Activated T-helper 2 cell treated with anti-CD3 and anti-CD28 coated beads, Interferon-gamma antibody, Interleukin-2, Interleukin-4, amounts not matched to agents 10 μg/mL and 5 μg/mL and 100 μg/mL, durations not matched to agents 14 hours and 24 hours and 36 hours (primary cell): ENCODE measurements around the gene SEMA4D. TPM values are rescaled to one million over a fixed set of nuclear protein-coding genes. Genes with fewer than 3 reads are reported as not detected.
"Not testable (repeated sequence)": the region's sequence is repeated elsewhere in the genome, so short reads cannot be mapped to it uniquely, and the experiment has no call there.

Source experiments
- DNase-seq: peaks from one replicate; pipeline ENCODE4 v3.0.0; 2021; ENCODE audit warnings: low spot score
- H3K27ac Mint-ChIP-seq: one replicate; pipeline ENCODE4 v1.8.0; 2021; ENCODE audit warnings: mixed read lengths
- H3K27me3 Mint-ChIP-seq: one replicate; pipeline ENCODE4 v1.8.0; 2021; ENCODE audit warnings: low read depth, mixed read lengths
- H3K36me3 Mint-ChIP-seq: one replicate; pipeline ENCODE4 v1.8.0; 2021; ENCODE audit warnings: low read depth, mixed read lengths
- H3K4me1 Mint-ChIP-seq: one replicate; pipeline ENCODE4 v1.8.0; 2021; ENCODE audit warnings: low read depth, mixed read lengths
- H3K4me3 Mint-ChIP-seq: one replicate; pipeline ENCODE4 v1.8.0; 2021; ENCODE audit warnings: low read depth, mild to moderate bottlenecking, moderate library complexity, mixed read lengths
- H3K9me3 Mint-ChIP-seq: one replicate; pipeline ENCODE4 v1.8.0; 2021; ENCODE audit warnings: mixed read lengths
- intact Hi-C: fragments of 100-400 bp; cut with micrococcal nuclease; formaldehyde crosslinking; loops from one replicate; pipeline ENCODE4 v1.15.1; 2023
- total RNA-seq: library from RNA; stranded (reverse); gene quantifications from 2 replicates; pipeline ENCODE4 v1.2.3, GENCODE V29; 2022

SEMA4D gene
- total RNA-seq, 1 donor from 2014 or later, result 317 TPM

DNA sequence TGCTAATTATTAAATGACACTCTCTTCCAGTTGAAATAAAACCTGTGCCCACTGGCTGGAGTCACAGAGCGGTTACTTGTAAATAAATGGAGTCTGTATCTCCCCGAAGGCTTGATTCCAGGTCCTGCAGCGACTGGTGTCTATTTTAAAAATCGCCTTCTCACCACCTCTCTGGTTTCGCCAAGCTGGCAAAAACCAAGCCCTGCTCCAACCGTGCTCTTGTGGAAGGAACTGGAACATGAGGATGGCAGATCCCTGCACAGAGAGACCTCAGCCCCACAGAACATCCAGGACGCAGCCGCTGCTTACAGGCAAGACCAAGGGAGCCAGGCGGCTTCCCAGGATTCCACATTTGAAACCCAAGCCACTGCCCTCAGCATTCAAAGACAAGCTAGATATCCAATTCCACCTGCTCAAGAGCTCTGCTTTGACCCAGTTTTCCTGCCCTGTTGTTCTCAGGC, 15.0 kb downstream of the SEMA4D start:
- Mint-ChIP-seq H3K27me3 (no peaks in the 10 kb centered on the region), H3K27ac (peak overlapping the region; percentile 93), H3K4me1 (peaks cover 81% of the 10 kb centered on the region), H3K36me3 (peaks cover 62% of the 10 kb centered on the region), H3K9me3 (peaks cover 6% of the 10 kb centered on the region), H3K4me3 (peak overlapping the region; percentile 79)
- intact Hi-C loops, result no loop called here
- DNase-seq, result no peak

DNA sequence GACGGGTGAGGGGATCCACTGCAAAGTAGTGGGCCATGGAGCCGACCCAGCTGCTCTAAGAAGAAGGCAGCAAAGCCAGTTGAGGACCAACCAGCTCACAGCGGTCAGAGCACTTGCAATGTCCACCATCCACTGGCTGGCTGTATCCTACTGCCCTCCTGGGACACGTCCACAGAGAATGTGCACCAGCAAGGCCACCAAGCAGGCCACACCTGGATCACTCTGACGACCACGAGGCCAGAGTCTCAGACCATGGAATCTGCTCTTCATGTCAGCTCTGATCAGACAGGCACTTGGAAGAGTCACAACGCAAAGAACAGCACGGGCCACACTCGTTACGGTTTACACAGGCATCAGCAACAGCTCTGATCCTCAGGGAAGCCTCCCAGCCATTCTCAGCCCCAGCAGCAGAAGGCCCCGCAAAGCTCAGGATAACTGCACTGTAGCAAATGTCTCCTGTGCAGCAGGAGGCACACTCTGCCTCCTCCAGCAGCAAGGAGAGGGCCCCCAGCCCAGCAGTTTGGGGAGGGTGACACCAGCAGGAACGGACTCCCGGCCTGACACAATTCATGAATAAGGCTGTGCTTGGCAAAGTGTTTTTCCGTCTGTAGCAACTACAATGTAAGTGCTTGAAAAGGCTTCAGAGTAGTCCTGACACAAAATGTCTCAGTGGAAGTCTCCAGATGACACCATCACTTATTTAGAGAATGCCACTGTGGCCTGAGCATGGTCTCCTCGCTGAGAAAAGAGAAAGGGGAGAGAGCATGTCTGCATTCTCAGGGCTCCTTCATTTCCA, 15.7 kb downstream of the SEMA4D start:
- intact Hi-C loops, result no loop called here
- DNase-seq, result no peak
- Mint-ChIP-seq H3K27me3 (no peaks in the 10 kb centered on the region), H3K4me3 (peak overlapping the region; percentile 79), H3K36me3 (peaks cover 62% of the 10 kb centered on the region), H3K9me3 (peaks cover 6% of the 10 kb centered on the region), H3K4me1 (peaks cover 82% of the 10 kb centered on the region), H3K27ac (peak overlapping the region; percentile 93)

DNA sequence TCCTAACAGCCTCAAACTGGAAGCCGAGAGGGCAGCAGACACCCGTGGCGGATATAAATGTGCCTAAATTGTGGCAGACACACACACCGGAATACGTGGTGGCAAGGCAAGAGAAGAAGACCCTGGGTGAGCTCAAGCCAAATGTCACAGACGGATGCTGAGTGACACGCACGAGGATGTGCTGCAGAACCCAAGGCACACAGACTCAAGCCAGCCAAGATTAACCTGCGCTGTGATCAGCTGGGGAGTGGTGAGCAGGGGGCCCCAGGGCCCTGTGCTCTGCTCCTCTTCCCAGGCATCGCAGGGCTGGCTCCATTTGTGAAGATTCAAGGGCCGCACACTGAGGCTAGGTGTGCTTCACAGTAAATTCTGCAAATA, 16.4 kb downstream of the SEMA4D start:
- Mint-ChIP-seq H3K4me1 (peaks cover 83% of the 10 kb centered on the region), H3K4me3 (peak overlapping the region; percentile 79), H3K9me3 (peaks cover 6% of the 10 kb centered on the region), H3K36me3 (peaks cover 68% of the 10 kb centered on the region), H3K27ac (peak overlapping the region; percentile 93), H3K27me3 (no peaks in the 10 kb centered on the region)
- intact Hi-C loops, result no loop called here
- DNase-seq, result no peak

DNA sequence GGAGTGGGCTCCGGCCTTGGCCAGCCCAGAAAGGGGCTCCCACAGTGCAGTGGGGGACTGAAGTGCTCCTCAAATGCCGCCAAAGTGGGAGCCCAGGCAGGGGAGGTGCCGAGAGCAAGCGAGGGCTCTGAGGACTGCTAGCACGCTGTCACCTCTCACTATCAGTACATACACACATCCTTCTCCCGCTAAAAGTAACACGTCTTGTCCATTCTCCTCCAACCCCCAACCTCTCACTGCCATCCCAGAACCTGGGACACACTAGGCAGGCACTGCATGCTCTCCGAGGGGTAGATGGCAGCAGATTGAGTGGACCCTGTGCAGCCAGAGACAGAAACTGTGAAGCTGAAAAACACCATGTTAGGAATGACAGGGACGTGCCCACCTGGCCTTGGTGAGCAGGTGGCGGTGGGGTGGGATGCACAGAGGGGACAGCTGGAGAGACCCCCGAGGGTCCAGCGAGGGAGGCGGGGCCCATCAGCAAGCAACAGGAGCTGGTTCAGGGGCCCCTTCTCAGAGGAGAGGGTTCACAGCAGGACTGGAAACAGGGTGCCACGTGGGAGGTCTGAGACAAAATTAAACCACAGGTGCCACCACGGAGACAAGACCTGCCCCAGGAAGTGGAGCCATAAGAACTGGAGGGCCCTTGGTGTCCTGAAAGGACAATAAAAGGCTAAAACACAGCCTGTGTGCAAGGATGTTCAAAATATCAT, 16.9 kb downstream of the SEMA4D start:
- peak overlapping the region; percentile 93 for H3K27ac Mint-ChIP-seq
- no peak for DNase-seq
- peak overlapping the region; percentile 79 for H3K4me3 Mint-ChIP-seq
- H3K9me3 Mint-ChIP-seq, result peaks cover 6% of the 10 kb centered on the region
- no peaks in the 10 kb centered on the region for H3K27me3 Mint-ChIP-seq
- peaks cover 83% of the 10 kb centered on the region for H3K4me1 Mint-ChIP-seq
- intact Hi-C loops, result no loop called here
- peaks cover 70% of the 10 kb centered on the region for H3K36me3 Mint-ChIP-seq

DNA sequence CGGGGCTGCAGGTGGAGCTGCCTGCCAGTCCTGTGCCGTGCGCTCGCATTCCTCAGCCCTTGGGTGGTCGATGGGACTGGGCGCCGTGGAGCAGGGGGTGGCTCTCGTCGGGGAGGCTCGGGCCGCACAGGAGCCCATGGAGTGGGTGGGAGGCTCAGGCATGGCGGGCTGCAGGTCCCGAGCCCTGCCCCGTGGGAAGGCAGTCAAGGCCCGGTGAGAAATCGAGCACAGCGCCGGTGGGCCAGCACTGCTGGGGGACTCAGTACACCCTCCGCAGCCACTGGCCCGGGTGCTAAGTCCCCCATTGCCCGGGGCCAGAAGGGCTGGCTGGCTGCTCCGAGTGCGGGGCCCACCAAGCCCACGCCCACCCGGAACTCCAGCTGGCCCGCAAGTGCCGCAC, 17.5 kb downstream of the SEMA4D start:
- DNase-seq, H3K9me3 Mint-ChIP-seq, intact Hi-C loops, H3K27me3 Mint-ChIP-seq, H3K4me3 Mint-ChIP-seq, H3K27ac Mint-ChIP-seq: not testable (repeated sequence)
- H3K4me1 Mint-ChIP-seq, result peaks cover 86% of the 10 kb centered on the region
- H3K36me3 Mint-ChIP-seq, result peaks cover 73% of the 10 kb centered on the region

DNA sequence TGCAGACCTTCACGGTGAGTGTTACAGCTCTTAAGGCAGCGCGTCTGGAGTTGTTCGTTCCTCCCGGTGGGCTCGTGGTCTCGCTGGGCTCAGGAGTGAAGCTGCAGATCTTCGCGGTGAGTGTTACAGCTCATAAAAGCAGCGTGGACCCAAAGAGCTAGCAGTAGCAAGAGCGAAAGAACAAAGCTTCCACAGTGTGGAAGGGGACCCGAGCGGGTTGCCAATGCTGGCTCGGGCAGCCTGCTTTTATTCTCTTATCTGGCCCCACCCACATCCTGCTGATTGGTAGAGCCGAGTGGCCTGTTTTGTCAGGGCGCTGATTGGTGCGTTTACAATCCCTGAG, 18.3 kb downstream of the SEMA4D start:
- H3K27me3 Mint-ChIP-seq, DNase-seq, H3K9me3 Mint-ChIP-seq: not testable (repeated sequence)
- Mint-ChIP-seq H3K27ac (peak overlapping the region; percentile 97), H3K4me1 (peaks cover 81% of the 10 kb centered on the region), H3K4me3 (peak overlapping the region; percentile 83), H3K36me3 (peaks cover 74% of the 10 kb centered on the region)
- intact Hi-C loops, result loop anchor here (5.0 kb wide), 1 partner anchor 167 kb away; the partner anchor contains the start of gene CKS2

DNA sequence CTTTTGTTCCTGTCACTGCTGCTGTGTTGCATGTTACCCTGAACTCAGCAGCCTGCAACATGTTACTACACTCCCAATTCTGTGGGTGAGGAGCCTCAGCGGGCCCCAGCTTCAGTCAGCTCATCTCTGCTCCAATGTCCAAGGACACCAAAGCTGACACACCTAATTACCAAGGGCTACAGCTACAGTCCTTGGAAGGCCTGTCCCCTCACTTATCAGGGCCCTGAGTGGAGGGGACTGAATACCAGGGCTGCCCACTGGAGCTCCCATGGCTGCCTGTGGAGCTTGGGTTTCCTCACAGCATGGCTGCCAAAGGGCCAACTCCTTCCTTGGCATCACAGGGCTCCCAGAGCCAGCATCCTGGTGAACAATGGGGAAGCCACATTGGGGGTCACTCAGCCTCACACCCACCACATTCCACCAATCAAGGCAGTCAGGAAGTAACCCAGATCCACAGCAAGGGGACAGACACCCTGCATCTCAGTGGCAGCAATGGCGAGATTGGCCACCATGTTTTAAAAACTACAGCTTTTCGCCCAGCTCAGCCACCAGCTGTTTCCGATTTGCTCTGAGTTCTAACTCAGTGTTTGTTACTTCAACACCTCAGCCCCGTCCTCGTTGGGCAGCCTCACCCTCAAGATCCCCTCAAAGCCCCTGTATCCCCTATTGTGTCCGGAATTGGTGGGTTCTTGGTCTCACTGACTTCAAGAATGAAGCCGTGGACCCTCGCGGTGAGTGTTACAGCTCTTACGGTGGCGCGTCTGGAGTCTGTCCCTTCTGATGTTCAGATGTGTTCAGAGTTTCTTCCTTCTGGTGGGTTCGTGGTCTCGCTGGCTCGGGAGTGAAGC, 18.9 kb downstream of the SEMA4D start:
- Mint-ChIP-seq H3K4me1 (peaks cover 81% of the 10 kb centered on the region), H3K9me3 (peaks cover 6% of the 10 kb centered on the region), H3K27me3 (no peaks in the 10 kb centered on the region), H3K36me3 (peaks cover 74% of the 10 kb centered on the region), H3K4me3 (peak overlapping the region; percentile 83), H3K27ac (peak overlapping the region; percentile 97)
- intact Hi-C loops, result loop anchor here (5.0 kb wide), 1 partner anchor 167 kb away; the partner anchor contains the start of gene CKS2
- DNase-seq, result no peak

DNA sequence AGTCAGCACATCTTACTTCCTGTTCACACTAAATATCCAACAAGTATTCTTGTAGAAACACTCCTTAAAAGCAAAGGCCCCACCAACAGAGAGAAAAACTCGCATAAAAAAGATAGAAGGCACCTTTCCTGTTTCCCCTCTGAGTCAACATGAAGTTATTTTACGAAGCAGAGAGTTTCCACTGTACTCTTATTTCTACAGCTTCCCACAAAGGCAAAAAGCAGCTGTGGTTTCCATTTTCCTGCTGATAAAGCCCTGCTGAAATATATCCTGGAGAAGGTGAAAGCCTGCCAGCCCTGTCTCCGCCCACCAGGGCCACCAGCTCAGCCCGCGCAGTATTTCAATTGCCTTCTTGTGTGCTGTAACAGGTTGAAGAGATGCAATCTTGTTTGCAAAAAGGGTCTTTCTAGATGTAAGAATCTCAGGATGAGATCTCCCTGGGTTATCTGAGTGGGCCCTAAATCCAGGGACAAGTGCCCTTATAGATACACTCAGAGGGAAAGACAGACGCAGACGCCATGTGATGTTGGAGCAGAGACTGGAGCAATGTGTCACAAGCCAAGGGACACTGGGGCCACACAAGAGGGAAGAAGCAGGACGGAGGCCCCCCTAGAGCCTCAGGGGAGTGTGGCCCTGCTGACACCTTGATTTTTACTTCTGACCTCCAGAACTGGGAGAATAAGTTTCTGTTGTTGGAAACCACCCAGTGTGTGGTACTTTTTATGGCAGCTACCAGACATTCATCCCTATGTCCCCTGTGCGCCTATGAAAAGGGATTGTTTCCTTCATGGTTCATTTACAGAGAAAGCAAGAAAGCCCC, 19.9 kb downstream of the SEMA4D start:
- peaks cover 78% of the 10 kb centered on the region for H3K4me1 Mint-ChIP-seq
- DNase-seq, result peak; percentile 65
- H3K27ac Mint-ChIP-seq, result peak overlapping the region; percentile 97
- H3K27me3 Mint-ChIP-seq, result no peaks in the 10 kb centered on the region
- peak overlapping the region; percentile 83 for H3K4me3 Mint-ChIP-seq
- intact Hi-C loops, result loop anchor here (1.0 to 5.0 kb wide), 3 partner anchors 11 to 166 kb away; partner anchors contain the start of genes CKS2 and SEMA4D
- peaks cover 83% of the 10 kb centered on the region for H3K36me3 Mint-ChIP-seq
- peaks cover 6% of the 10 kb centered on the region for H3K9me3 Mint-ChIP-seq

DNA sequence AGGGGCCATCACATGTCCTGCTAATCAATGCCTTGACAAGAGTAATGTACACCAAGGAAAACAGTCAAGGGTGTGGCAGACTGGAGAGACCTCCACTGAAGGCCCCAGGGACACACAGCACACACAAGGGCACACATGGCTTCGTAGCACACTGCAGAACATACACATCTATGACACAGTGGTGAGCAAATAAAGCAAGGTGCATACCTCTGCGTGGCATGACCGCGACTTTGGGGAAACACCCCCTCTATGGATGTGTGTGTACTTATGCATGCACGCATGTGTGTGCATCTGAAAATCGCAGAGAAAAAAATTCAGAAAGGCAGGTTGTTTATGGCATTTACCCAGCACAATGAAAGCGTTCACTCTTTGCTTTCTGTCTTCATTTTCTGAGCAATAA, 20.5 kb downstream of the SEMA4D start:
- Mint-ChIP-seq H3K36me3 (peaks cover 88% of the 10 kb centered on the region), H3K4me3 (peak overlapping the region; percentile 83), H3K27ac (peak overlapping the region; percentile 97), H3K27me3 (no peaks in the 10 kb centered on the region), H3K9me3 (peaks cover 6% of the 10 kb centered on the region), H3K4me1 (peaks cover 74% of the 10 kb centered on the region)
- DNase-seq, result no peak
- intact Hi-C loops, result loop anchor here (1.0 to 5.0 kb wide), 3 partner anchors 10 to 165 kb away; partner anchors contain the start of genes CKS2 and SEMA4D

DNA sequence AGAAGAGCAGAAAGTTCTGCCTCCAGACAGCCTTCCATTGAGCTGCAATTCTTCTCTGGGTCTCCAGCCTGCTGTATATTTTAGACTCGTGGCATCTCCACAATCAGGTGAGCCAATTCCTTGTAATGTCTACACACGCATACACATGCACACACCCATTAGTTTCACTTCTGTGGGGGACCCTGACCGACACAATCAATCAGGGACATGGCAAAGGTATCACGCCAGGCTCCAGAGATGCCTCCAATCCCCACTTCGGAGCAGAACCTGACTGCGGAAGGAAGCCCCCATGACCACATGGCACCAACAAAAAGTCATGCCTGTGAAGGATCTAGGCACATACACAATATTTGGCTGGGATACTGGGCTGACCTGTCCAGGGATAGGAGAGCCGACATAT, 21.4 kb downstream of the SEMA4D start:
- H3K4me3 Mint-ChIP-seq, result peak overlapping the region; percentile 83
- peak overlapping the region; percentile 97 for H3K27ac Mint-ChIP-seq
- peaks cover 6% of the 10 kb centered on the region for H3K9me3 Mint-ChIP-seq
- peaks cover 72% of the 10 kb centered on the region for H3K4me1 Mint-ChIP-seq
- no peak for DNase-seq
- peaks cover 89% of the 10 kb centered on the region for H3K36me3 Mint-ChIP-seq
- intact Hi-C loops, result loop anchor here (5.0 kb wide), 1 partner anchor 164 kb away; the partner anchor contains the start of gene CKS2
- no peaks in the 10 kb centered on the region for H3K27me3 Mint-ChIP-seq

DNA sequence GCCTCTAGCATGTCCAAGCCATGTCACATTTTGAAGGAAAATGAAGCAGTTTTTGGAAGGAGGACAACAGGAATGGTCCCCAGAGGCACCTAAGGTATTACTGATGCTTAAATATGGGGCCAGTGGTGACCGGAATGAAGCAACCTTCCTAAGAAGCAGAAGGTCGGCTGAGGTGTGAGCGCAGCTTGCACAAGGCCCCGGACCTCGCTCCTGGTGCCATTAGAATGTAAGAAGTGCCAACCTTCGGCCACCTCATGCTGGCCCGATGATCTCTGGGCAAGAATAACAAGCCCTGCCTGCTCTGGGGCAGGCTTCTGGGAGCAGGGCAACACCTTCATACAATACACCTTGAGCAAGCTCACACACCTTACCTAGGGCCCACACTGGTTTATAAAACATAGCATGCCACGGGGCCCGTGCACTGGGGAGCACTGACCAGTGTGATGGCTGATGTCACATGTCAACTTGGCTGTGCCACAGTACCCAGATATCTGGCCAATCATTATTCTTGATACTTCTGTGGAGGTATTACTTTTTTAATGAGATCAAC, 21.9 kb downstream of the SEMA4D start:
- intact Hi-C loops, result loop anchor here (5.0 kb wide), 1 partner anchor 164 kb away; the partner anchor contains the start of gene CKS2
- peaks cover 72% of the 10 kb centered on the region for H3K4me1 Mint-ChIP-seq
- H3K4me3 Mint-ChIP-seq, result peak overlapping the region; percentile 83
- no peaks in the 10 kb centered on the region for H3K27me3 Mint-ChIP-seq
- H3K9me3 Mint-ChIP-seq, result peaks cover 6% of the 10 kb centered on the region
- DNase-seq, result no peak
- H3K36me3 Mint-ChIP-seq, result peaks cover 89% of the 10 kb centered on the region
- H3K27ac Mint-ChIP-seq, result peak overlapping the region; percentile 97
